GM12878 (cell line): Measurements from ENCODE around the gene PRG3. TPM values are rescaled to one million over a fixed set of nuclear protein-coding genes. Genes with fewer than 3 reads are reported as not detected.

Experiments
- ATAC-seq: fragments of 200-7000 bp; cut with Tn5 transposase; 3 replicates; pipeline ENCODE4 v1.9.1; 2020; ENCODE audit warnings: mild to moderate bottlenecking, moderate library complexity
- BruUV-seq: library from RNA; stranded (reverse); fragments of 400-500 nt; replicated peaks from 2 replicates; lab custom pipeline; 2021; lab: Mats Ljungman, UMichigan
- CTCF ChIA-PET: fragments of 300-600 bp; sonication (Branson Sonifier 250); formaldehyde crosslinking; extraction: SDS; loops from one replicate; lab custom pipeline; 2021; ENCODE audit warnings: inconsistent platforms; lab: Yijun Ruan, JAX
- POLR2A ChIA-PET: fragments of 350-600 bp; formaldehyde crosslinking; extraction: SDS; loops from one replicate; lab custom pipeline; 2021; ENCODE audit warnings: inconsistent platforms; lab: Charles Lee
- RAD21 ChIA-PET: fragments of 300-600 bp; sonication (Branson Sonifier 250); formaldehyde crosslinking; loops from one replicate; lab custom pipeline; 2023; ENCODE audit warnings: antibody characterized with exemption; ENCODE audit not compliant: unreplicated experiment; lab: Charles Lee
- SMC1A ChIA-PET: fragments of 300-600 bp; sonication (Branson Sonifier 250); formaldehyde crosslinking; loops from one replicate; lab custom pipeline; 2023; ENCODE audit not compliant: unreplicated experiment, uncharacterized antibody; lab: Charles Lee
- DNase-seq: peaks from one replicate; pipeline ENCODE4 v3.0.0-alpha.2; 2011; ENCODE audit warnings: low read depth, low spot score
- FAIRE-seq: peaks from 3 replicates; lab custom pipeline; 2011; peaks lifted over from hg19 to GRCh38; lab: Jason Lieb, UNC
- H2AFZ ChIP-seq: 2 replicates; pipeline ENCODE4 v1.6.0; 2011; ENCODE audit warnings: low read depth, low read length, control low read depth; ENCODE audit not compliant: control insufficient read depth
- H3K27ac ChIP-seq: 2 replicates; pipeline ENCODE4 v1.5.1; 2011; ENCODE audit warnings: control low read depth; ENCODE audit not compliant: control insufficient read depth, insufficient read depth
- H3K27me3 ChIP-seq, 2 experiments: replicated peaks in 1 of 2; 2 replicates each; pipeline versions ENCODE4 v1.6.0 to v1.6.1; 2011; ENCODE audit warnings: low read length in 1 of 2; ENCODE audit not compliant: control insufficient read depth in 2 of 2, insufficient read depth in 2 of 2
- H3K36me3 ChIP-seq, 2 experiments: 2 replicates each; pipeline ENCODE4 v1.5.1; 2011; ENCODE audit warnings: low read length in 1 of 2; ENCODE audit not compliant: control insufficient read depth in 2 of 2, insufficient read depth in 2 of 2
- H3K4me1 ChIP-seq: 2 replicates; pipeline ENCODE4 v1.6.1; 2011; ENCODE audit warnings: mild to moderate bottlenecking, low read length, moderate library complexity, mixed read lengths; ENCODE audit not compliant: control insufficient read depth, insufficient read depth
- H3K4me2 ChIP-seq: 2 replicates; pipeline ENCODE4 v1.6.0; 2011; ENCODE audit warnings: control low read depth; ENCODE audit not compliant: control insufficient read depth, insufficient read depth
- H3K4me3 ChIP-seq: fragments of 200-600 bp; sonication (generic); 2 replicates; pipeline ENCODE4 v1.5.1; 2016
- H3K79me2 ChIP-seq: 2 replicates; pipeline ENCODE4 v1.6.0; 2011; ENCODE audit warnings: low read length; ENCODE audit not compliant: control insufficient read depth, insufficient read depth
- H3K9ac ChIP-seq: 2 replicates; pipeline ENCODE4 v1.8.0; 2011; ENCODE audit warnings: low read length, control low read depth, mixed read lengths; ENCODE audit not compliant: control insufficient read depth, insufficient read depth
- H3K9me3 ChIP-seq: replicated peaks from 3 replicates; pipeline ENCODE4 v1.5.1; 2011; ENCODE audit warnings: mild to moderate bottlenecking, low read length; ENCODE audit not compliant: control insufficient read depth, insufficient read depth
- H4K20me1 ChIP-seq: 2 replicates; pipeline ENCODE4 v1.6.0; 2011; ENCODE audit not compliant: control insufficient read depth, insufficient read depth
- BMI1 ChIP-seq: fragments of 450-650 bp; IDR thresholded peaks from 2 replicates; pipeline ENCODE4 v1.6.1; 2016; ENCODE audit warnings: mild to moderate bottlenecking, moderate library complexity, borderline replicate concordance
- EED ChIP-seq: sonication (generic); IDR thresholded peaks from 2 replicates; pipeline ENCODE4 v1.6.1; 2016; ENCODE audit warnings: antibody characterized with exemption, low read depth
- FOS ChIP-seq: IDR thresholded peaks from 3 replicates; pipeline ENCODE4 v1.6.1; 2011; ENCODE audit warnings: borderline replicate concordance; ENCODE audit not compliant: insufficient read length; ENCODE audit errors: extremely low read depth
- KDM1A ChIP-seq: fragments of 200-600 bp; sonication (generic); IDR thresholded peaks from 2 replicates; pipeline ENCODE4 v1.6.1; 2016; ENCODE audit warnings: borderline replicate concordance
- MYB ChIP-seq: fragments of 150-350 bp; IDR thresholded peaks from 2 replicates; pipeline ENCODE4 v1.6.1; 2014; ENCODE audit warnings: mild to moderate bottlenecking, low read depth, low read length, borderline replicate concordance
- MYC ChIP-seq: IDR thresholded peaks from 2 replicates; pipeline ENCODE4 v1.6.1; 2011; ENCODE audit warnings: mild to moderate bottlenecking, low read length, moderate library complexity, inconsistent platforms; ENCODE audit not compliant: insufficient read depth, insufficient replicate concordance, insufficient read length, severe bottlenecking
- NFXL1 ChIP-seq: fragments of 450-650 bp; IDR thresholded peaks from 2 replicates; pipeline ENCODE4 v1.6.1; 2017; ENCODE audit warnings: antibody characterized with exemption, mild to moderate bottlenecking, borderline replicate concordance
- NR2C1 ChIP-seq: fragments of 450-650 bp; IDR thresholded peaks from 2 replicates; pipeline ENCODE4 v1.6.1; 2017; ENCODE audit warnings: antibody characterized with exemption, mild to moderate bottlenecking, moderate library complexity
- NR2C2 ChIP-seq: IDR thresholded peaks from 2 replicates; pipeline ENCODE4 v1.6.1; 2011; ENCODE audit warnings: borderline replicate concordance, low read depth; ENCODE audit not compliant: control insufficient read depth, insufficient read length
- PAX5 ChIP-seq: IDR thresholded peaks from 2 replicates; pipeline ENCODE4 v1.6.1; 2011; ENCODE audit warnings: low read depth, low read length, borderline replicate concordance
- SKIL ChIP-seq: fragments of 450-650 bp; IDR thresholded peaks from 2 replicates; pipeline ENCODE4 v1.6.1; 2017; ENCODE audit warnings: mild to moderate bottlenecking, low read depth, inconsistent platforms; ENCODE audit not compliant: poor library complexity, severe bottlenecking
- SP1 ChIP-seq: IDR thresholded peaks from one replicate; pipeline ENCODE4 v1.6.1; 2011; ENCODE audit warnings: low read depth, low read length
- SREBF1 ChIP-seq: IDR thresholded peaks from 2 replicates; pipeline ENCODE4 v1.6.1; 2012; ENCODE audit warnings: mild to moderate bottlenecking, low read length
- ZNF622 ChIP-seq: fragments of 450-650 bp; IDR thresholded peaks from 2 replicates; pipeline ENCODE4 v1.6.1; 2017; ENCODE audit warnings: mild to moderate bottlenecking, inconsistent platforms
- WGBS: methylation state at CpG from one replicate; pipeline ENCODE4 v1.1.6; 2016; ENCODE audit warnings: low lambda C conversion rate; ENCODE audit not compliant: insufficient replicate concordance, insufficient coverage; ENCODE audit errors: missing lambda C conversion rate; 5-methylcytosine and 5-hydroxymethylcytosine counted together
- in situ Hi-C: fragments of 300-500 bp; cut with MboI; formaldehyde crosslinking; loops from 9 replicates; pipeline ENCODE4 v1.14.3; 2018; ENCODE audit warnings: mixed read lengths
- intact Hi-C: fragments of 100-400 bp; cut with micrococcal nuclease; formaldehyde crosslinking; loops from one replicate; pipeline ENCODE4 v1.14.2; 2022; ENCODE audit not compliant: unreplicated experiment
- polyA plus RNA-seq, 11 experiments: library from polyadenylated mRNA; depleted of rRNA in 4 of 11; unstranded in 6 of 11; stranded (reverse) in 5 of 11; fragments of >200 nt; fragmentation: Nextera tagmentation in 4 of 11; fragmentation: Illumina TruSeq in 1 of 11; extraction: Ambion mirVana in 4 of 11; extraction: Trizol in 1 of 11; gene quantifications; 1 replicate in 1 of 11; 2 replicates in 10 of 11; pipeline versions ENCODE4 v1.2.1 to v1.2.3, GENCODE V29; 2011 to 2016; ENCODE audit warnings: inconsistent platforms in 2 of 11, missing spikeins in 2 of 11, low read depth in 1 of 11
- total RNA-seq, 4 experiments: library from RNA; depleted of rRNA in 3 of 4; stranded (reverse); fragments of >200 nt in 3 of 4; fragmentation: Illumina TruSeq in 1 of 4; extraction: Trizol in 1 of 4; gene quantifications; 2 replicates each; pipeline versions ENCODE4 v1.2.1 to v1.2.3, GENCODE V29; 2013 to 2021
- TF ChIP-seq, protein P1 (sequence below): fragments of 450-650 bp; IDR thresholded peaks from 2 replicates; pipeline ENCODE4 v1.6.1; 2016; ENCODE audit warnings: mild to moderate bottlenecking
- TF ChIP-seq, protein P2 (sequence below): IDR thresholded peaks from 2 replicates; pipeline ENCODE4 v1.6.1; 2012; ENCODE audit warnings: low read length, inconsistent platforms
- TF ChIP-seq, protein P3 (sequence below): fragments of 450-650 bp; IDR thresholded peaks from 2 replicates; pipeline ENCODE4 v1.6.1; 2017; ENCODE audit warnings: borderline replicate concordance

PRG3 gene
- total and polyA plus RNA-seq, 10 of the 15 experiments (the other 5 are each of a cell fraction or from before 2014, with no cell fraction given) = not detected

GRCh38 chr11:57344826-57345225 lies 36.1 kb downstream of the PRG3 start (continued):
- no peak for TF ChIP-seq NR2C1
- no peak for TF ChIP-seq NFXL1
- TF ChIP-seq, protein P1, sequence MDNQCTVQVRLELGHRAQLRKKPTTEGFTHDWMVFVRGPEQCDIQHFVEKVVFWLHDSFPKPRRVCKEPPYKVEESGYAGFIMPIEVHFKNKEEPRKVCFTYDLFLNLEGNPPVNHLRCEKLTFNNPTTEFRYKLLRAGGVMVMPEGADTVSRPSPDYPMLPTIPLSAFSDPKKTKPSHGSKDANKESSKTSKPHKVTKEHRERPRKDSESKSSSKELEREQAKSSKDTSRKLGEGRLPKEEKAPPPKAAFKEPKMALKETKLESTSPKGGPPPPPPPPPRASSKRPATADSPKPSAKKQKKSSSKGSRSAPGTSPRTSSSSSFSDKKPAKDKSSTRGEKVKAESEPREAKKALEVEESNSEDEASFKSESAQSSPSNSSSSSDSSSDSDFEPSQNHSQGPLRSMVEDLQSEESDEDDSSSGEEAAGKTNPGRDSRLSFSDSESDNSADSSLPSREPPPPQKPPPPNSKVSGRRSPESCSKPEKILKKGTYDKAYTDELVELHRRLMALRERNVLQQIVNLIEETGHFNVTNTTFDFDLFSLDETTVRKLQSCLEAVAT = no peak
- TF ChIP-seq, protein P2, sequence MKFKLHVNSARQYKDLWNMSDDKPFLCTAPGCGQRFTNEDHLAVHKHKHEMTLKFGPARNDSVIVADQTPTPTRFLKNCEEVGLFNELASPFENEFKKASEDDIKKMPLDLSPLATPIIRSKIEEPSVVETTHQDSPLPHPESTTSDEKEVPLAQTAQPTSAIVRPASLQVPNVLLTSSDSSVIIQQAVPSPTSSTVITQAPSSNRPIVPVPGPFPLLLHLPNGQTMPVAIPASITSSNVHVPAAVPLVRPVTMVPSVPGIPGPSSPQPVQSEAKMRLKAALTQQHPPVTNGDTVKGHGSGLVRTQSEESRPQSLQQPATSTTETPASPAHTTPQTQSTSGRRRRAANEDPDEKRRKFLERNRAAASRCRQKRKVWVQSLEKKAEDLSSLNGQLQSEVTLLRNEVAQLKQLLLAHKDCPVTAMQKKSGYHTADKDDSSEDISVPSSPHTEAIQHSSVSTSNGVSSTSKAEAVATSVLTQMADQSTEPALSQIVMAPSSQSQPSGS = no peak

GRCh38 chr11:57343825-57344224 lies 37.1 kb downstream of the PRG3 start:
- WGBS = 89% methylated on average over 7 of the region's 7 CpGs
- H3K27me3 ChIP-seq = peaks cover 0 to 4% of the 10 kb centered on the region in 2 experiments; a peak in 2 of 4 replicates
- H3K4me1 ChIP-seq = no peaks in the 10 kb centered on the region; the same call in 1 of the 2 replicates
- no peak overlapping the region for H3K27ac ChIP-seq
- ATAC-seq = no peak
- intact Hi-C loops (loop anchor here (2.0 to 10.0 kb wide), 2 partner anchors 133 to 1161 kb away; partner anchors contain the start of gene OR5B21), in situ Hi-C loops (loop anchor here (25.0 kb wide), 2 partner anchors 1168 to 1243 kb away; partner anchors contain the start of genes LPXN, OR5B21 and ZFP91)
- no peak overlapping the region for H3K4me2 ChIP-seq
- H4K20me1 ChIP-seq = no peaks in the 10 kb centered on the region
- no TSS peak for BruUV-seq
- no peaks in the 10 kb centered on the region for H3K36me3 ChIP-seq
- SMC1A ChIA-PET = interaction anchor here (0.7 to 2.9 kb wide), 6 partner anchors 114 to 301 kb away, joined by 3 to 10 read pairs (median 3); no protein-coding TSS in a partner anchor
- no peaks in the 10 kb centered on the region for H3K79me2 ChIP-seq
- CTCF ChIA-PET = interaction anchor here (0.6 to 4.5 kb wide), 13 partner anchors 9 to 1286 kb away, joined by 3 to 41 read pairs (median 4); no protein-coding TSS in a partner anchor
- H3K9me3 ChIP-seq = no peaks in the 10 kb centered on the region
- POLR2A ChIA-PET = no interaction called here
- H3K4me3 ChIP-seq = no peak overlapping the region
- FAIRE-seq = no peak
- no peak overlapping the region for H2AFZ ChIP-seq
- RAD21 ChIA-PET = interaction anchor here (0.9 to 2.4 kb wide), 5 partner anchors 83 to 296 kb away, joined by 3 to 17 read pairs (median 4); partner anchors contain the start of gene SLC43A3
- DNase-seq = no peak
- no peak overlapping the region for H3K9ac ChIP-seq
- no peak for TF ChIP-seq SP1
- no peak for TF ChIP-seq NR2C2
- no peak for TF ChIP-seq PAX5
- TF ChIP-seq MYB = no peak
- TF ChIP-seq KDM1A = no peak
- TF ChIP-seq SKIL = no peak
- TF ChIP-seq FOS = no peak
- no peak for TF ChIP-seq MYC
- TF ChIP-seq EED = no peak
- TF ChIP-seq BMI1 = no peak
- no peak for TF ChIP-seq SREBF1
- no peak for TF ChIP-seq ZNF622
- TF ChIP-seq, protein P3, sequence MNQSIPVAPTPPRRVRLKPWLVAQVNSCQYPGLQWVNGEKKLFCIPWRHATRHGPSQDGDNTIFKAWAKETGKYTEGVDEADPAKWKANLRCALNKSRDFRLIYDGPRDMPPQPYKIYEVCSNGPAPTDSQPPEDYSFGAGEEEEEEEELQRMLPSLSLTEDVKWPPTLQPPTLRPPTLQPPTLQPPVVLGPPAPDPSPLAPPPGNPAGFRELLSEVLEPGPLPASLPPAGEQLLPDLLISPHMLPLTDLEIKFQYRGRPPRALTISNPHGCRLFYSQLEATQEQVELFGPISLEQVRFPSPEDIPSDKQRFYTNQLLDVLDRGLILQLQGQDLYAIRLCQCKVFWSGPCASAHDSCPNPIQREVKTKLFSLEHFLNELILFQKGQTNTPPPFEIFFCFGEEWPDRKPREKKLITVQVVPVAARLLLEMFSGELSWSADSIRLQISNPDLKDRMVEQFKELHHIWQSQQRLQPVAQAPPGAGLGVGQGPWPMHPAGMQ = no peak
